Mammary epithelial cell (primary cell): Measurements from ENCODE around the gene ABI3BP.

Experiments used
- CTCF ChIP-seq, 2 donors: IDR thresholded peaks in 1 of 2; conservative IDR thresholded peaks in 1 of 2; 2 replicates each; pipeline ENCODE4 v1.5.1; 2011 to 2012; ENCODE audit warnings: inconsistent platforms in 2 of 2, low read length in 2 of 2, mild to moderate bottlenecking in 2 of 2, control low read depth in 1 of 2, low read depth in 1 of 2; ENCODE audit not compliant: insufficient read depth in 1 of 2; ENCODE audit errors: extremely low read depth in 1 of 2
- EZH2 ChIP-seq: IDR thresholded peaks from 2 replicates; pipeline ENCODE4 v1.6.1; 2012; ENCODE audit warnings: low read length, inconsistent platforms, borderline replicate concordance

DNA sequence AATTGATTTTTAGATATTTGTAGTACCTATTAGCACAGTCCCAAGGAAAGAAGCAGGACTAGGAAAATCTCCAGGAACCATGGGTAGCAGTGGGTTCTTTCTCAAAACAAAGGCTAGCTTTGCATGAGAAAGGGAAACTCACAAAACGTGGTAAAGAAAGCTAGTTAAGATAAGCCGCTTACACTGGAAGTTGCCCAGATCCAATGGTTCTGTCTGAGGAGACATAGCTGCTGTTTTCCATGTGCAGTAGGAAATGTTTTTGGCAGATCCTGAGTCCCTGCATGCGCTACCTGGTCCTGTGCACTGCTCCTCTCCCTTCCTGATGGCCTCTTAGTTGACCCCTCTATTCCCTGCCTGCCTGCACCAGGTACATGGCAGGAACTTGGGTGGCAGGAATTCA lies 223.5 kb downstream of the ABI3BP start:
- TF ChIP-seq EZH2 (no peak), CTCF (conservative IDR thresholded peaks at IDR 0.05 in 1 of 2, IDR thresholded peaks at IDR 0.05 in 1 of 2; ENCODE audit: extremely low read depth in 1 of 2, insufficient read depth in 1 of 2, low read depth in 1 of 2, low read length in 2 of 2) (no peak)
